Right lobe of liver (tissue), 4 donors: ENCODE data around the gene TMC4.

Experiments used
- CTCF ChIP-seq, 4 donors: fragments of 200-600 bp in 3 of 4; fragments of 450-650 bp in 1 of 4; IDR thresholded peaks; one replicate each; pipeline versions ENCODE4 v1.5.1 to v1.8.0; 2016 to 2022; ENCODE audit warnings: antibody characterized with exemption in 4 of 4, mild to moderate bottlenecking in 2 of 4
- POLR2A ChIP-seq: fragments of 450-650 bp; IDR thresholded peaks from one replicate; pipeline ENCODE4 v1.6.1; 2017; ENCODE audit warnings: antibody characterized with exemption, mild to moderate bottlenecking
- donor health status: DM: no; HTN: no; CAD: no.
- donor health status: DM: no; HTN: no; CAD: no.
- donor health status: DM: no; HTN: yes; CAD: no.

GRCh38 chr19:54156953-54157352, 16.0 kb downstream of the TMC4 start:
- TF ChIP-seq CTCF (IDR thresholded peaks at IDR 0.05): no peak
- TF ChIP-seq POLR2A: no peak
